ENCODE results near the gene NDUFV2. TPM values are rescaled to one million over a fixed set of nuclear protein-coding genes. Genes with fewer than 3 reads are reported as not detected.
A peak's percentile ranks its signal among the peaks of the same experiment; 100 is the strongest.
"Not testable (repeated sequence)": the region's sequence is repeated elsewhere in the genome, so short reads cannot be mapped to it uniquely, and the experiment has no call there.

The NDUFV2 gene
- total RNA-seq, 3 donors from 2014 or later (not counting 1 experiment from before 2014, with no cell fraction given) = 137 to 188 (median 154) TPM

DNA sequence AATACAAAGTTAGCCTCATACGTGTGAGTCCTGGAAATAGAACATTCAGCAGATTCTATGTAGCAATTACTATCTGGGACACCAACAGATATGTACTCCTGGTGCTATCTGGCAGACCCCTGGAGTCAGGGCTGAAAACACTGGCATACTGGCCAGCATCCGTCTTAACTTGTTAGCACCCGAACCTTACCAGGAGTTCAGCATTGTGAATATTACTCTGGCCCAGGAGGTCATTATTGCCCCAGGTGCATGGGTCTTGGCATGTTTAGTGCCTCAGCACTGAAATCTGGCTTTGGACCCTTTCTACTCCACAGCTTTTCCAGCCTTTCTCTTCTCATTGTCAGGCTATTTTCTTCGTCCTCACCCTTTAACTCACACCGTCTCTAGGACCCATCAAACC lies 11.9 kb upstream of the NDUFV2 start:
- H3K36me3 Mint-ChIP-seq = no peaks in the 10 kb centered on the region
- H3K4me1 Mint-ChIP-seq = peaks cover 6% of the 10 kb centered on the region in 2 donors
- no peak overlapping the region for H3K27ac ChIP-seq (ENCODE audit: low read length)
- H3K4me1 ChIP-seq (ENCODE audit: control insufficient read depth, insufficient read depth, low read length) = peaks cover 4% of the 10 kb centered on the region
- intact Hi-C loops (cut with micrococcal nuclease) = no loop called here
- no peaks in the 10 kb centered on the region for H3K27me3 ChIP-seq (ENCODE audit: control insufficient read depth, insufficient read depth, low read length)
- no peak overlapping the region for H3K4me3 ChIP-seq (ENCODE audit: low read length)
- ATAC-seq (no peak), DNase-seq (no peak)
- 94% methylated on average over 5 of the region's 5 CpGs for WGBS (ENCODE audit: insufficient coverage)
- H3K27me3 Mint-ChIP-seq (ENCODE audit: low read depth in 2 of 2) = peaks cover 0 to 3% of the 10 kb centered on the region in 2 donors
- H3K27ac Mint-ChIP-seq = no peak overlapping the region
- H3K4me3 Mint-ChIP-seq = no peak overlapping the region
- no peaks in the 10 kb centered on the region for H3K9me3 ChIP-seq (ENCODE audit: control insufficient read depth, insufficient read depth, low read length)
- TF ChIP-seq, protein P1, sequence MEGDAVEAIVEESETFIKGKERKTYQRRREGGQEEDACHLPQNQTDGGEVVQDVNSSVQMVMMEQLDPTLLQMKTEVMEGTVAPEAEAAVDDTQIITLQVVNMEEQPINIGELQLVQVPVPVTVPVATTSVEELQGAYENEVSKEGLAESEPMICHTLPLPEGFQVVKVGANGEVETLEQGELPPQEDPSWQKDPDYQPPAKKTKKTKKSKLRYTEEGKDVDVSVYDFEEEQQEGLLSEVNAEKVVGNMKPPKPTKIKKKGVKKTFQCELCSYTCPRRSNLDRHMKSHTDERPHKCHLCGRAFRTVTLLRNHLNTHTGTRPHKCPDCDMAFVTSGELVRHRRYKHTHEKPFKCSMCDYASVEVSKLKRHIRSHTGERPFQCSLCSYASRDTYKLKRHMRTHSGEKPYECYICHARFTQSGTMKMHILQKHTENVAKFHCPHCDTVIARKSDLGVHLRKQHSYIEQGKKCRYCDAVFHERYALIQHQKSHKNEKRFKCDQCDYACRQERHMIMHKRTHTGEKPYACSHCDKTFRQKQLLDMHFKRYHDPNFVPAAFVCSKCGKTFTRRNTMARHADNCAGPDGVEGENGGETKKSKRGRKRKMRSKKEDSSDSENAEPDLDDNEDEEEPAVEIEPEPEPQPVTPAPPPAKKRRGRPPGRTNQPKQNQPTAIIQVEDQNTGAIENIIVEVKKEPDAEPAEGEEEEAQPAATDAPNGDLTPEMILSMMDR (IDR thresholded peaks at IDR 0.05) = no peak
- H3K36me3 ChIP-seq (ENCODE audit: control insufficient read depth, insufficient read depth, low read length) = no peaks in the 10 kb centered on the region
- H3K9me3 Mint-ChIP-seq = no peaks in the 10 kb centered on the region

DNA sequence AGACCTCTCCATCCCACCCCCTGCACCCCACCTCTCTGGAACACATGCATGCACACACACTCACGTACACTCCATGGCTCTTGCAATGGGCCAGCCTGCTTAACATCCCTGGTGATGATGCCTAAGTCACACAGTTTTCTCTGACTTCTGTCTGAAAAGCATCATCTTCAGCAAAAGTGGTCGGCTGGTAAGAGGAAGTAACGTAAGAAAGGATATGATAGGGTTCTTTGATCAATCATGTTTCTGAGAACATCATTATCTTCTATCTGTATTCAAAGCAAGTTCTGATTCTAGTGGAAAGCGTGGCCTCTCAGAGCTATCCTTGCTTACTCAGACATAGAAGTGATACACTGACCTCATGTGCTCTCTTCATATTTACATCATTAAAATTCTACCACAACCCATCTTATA lies 11.4 kb upstream of the NDUFV2 start:
- no peak overlapping the region for H3K27ac ChIP-seq (ENCODE audit: low read length)
- peaks cover 0 to 3% of the 10 kb centered on the region in 2 donors for H3K27me3 Mint-ChIP-seq (ENCODE audit: low read depth in 2 of 2)

DNA sequence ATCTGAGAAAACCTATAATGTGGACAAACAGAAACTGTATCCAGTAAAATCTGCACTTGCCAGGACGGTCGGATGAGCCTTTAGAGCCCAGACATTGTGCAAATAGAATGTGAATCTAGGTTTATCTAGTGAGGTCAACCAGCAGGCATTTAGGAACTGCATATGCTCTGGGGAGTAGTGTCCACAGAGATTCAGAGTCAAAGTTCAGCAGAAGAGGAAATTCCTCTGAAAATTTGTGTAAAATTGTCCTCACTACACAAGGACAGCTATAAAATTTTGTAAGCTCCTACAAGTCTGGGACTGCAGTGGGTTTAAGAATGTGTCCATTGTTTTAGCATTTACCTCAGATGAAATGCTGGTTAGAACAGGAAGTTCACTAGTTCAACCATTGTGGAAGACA lies 9.8 kb upstream of the NDUFV2 start:
- no peaks in the 10 kb centered on the region for H3K9me3 ChIP-seq (ENCODE audit: control insufficient read depth, insufficient read depth, low read length)
- TF ChIP-seq, protein P1 (IDR thresholded peaks at IDR 0.05) = no peak
- H3K27ac ChIP-seq (ENCODE audit: low read length) = no peak overlapping the region
- peaks cover 4% of the 10 kb centered on the region for H3K4me1 ChIP-seq (ENCODE audit: control insufficient read depth, insufficient read depth, low read length)
- Mint-ChIP-seq H3K4me3 (no peak overlapping the region), H3K27me3 (ENCODE audit: low read depth in 2 of 2) (peaks cover 0 to 3% of the 10 kb centered on the region in 2 donors), H3K4me1 (peaks cover 9 to 10% of the 10 kb centered on the region in 2 donors), H3K36me3 (no peaks in the 10 kb centered on the region), H3K9me3 (no peaks in the 10 kb centered on the region), H3K27ac (no peak overlapping the region)
- DNase-seq (no peak), ATAC-seq (no peak)
- 96% methylated on average over 2 of the region's 2 CpGs for WGBS (ENCODE audit: insufficient coverage)
- intact Hi-C loops (cut with micrococcal nuclease) = no loop called here
- H3K27me3 ChIP-seq (ENCODE audit: control insufficient read depth, insufficient read depth, low read length) = no peaks in the 10 kb centered on the region
- no peak overlapping the region for H3K4me3 ChIP-seq (ENCODE audit: low read length)
- no peaks in the 10 kb centered on the region for H3K36me3 ChIP-seq (ENCODE audit: control insufficient read depth, insufficient read depth, low read length)

More for the DNA sequence above, 11.4 kb upstream of the NDUFV2 start:
- ATAC-seq (peak in 2 of 3 donors; percentile 60 to 86), DNase-seq (peak in 1 of 2 donors; percentile 77)
- H3K4me3 Mint-ChIP-seq = no peak overlapping the region
- no peak overlapping the region for H3K4me3 ChIP-seq (ENCODE audit: low read length)
- no peaks in the 10 kb centered on the region for H3K27me3 ChIP-seq (ENCODE audit: control insufficient read depth, insufficient read depth, low read length)
- intact Hi-C loops (cut with micrococcal nuclease) = no loop called here
- H3K4me1 ChIP-seq (ENCODE audit: control insufficient read depth, insufficient read depth, low read length) = peaks cover 4% of the 10 kb centered on the region
- TF ChIP-seq, protein P1 (IDR thresholded peaks at IDR 0.05) = no peak
- H3K9me3 Mint-ChIP-seq = no peaks in the 10 kb centered on the region
- no peaks in the 10 kb centered on the region for H3K36me3 ChIP-seq (ENCODE audit: control insufficient read depth, insufficient read depth, low read length)
- peaks cover 9 to 10% of the 10 kb centered on the region in 2 donors for H3K4me1 Mint-ChIP-seq
- WGBS (ENCODE audit: insufficient coverage) = 87% methylated on average over 2 of the region's 4 CpGs
- H3K36me3 Mint-ChIP-seq = no peaks in the 10 kb centered on the region
- H3K27ac Mint-ChIP-seq = no peak overlapping the region
- no peaks in the 10 kb centered on the region for H3K9me3 ChIP-seq (ENCODE audit: control insufficient read depth, insufficient read depth, low read length)

DNA sequence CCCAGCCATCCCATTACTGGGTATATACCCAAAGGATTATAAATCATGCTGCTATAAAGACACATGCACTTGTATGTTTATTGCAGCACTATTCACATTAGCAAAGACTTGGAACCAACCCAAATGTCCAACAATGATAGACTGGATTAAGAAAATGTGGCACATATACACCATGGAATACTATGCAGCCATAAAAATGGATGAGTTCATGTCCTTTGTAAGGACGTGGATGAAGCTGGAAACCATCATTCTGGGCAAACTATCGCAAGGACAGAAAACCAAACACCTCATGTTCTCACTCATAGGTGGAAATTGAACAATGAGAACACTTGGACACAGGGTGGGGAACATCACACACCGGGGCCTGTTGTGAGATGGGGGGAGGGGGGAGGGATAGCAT lies 9.4 kb upstream of the NDUFV2 start:
- H3K27ac ChIP-seq (ENCODE audit: low read length); intact Hi-C loops (cut with micrococcal nuclease); DNase-seq; H3K27me3 Mint-ChIP-seq (ENCODE audit: low read depth in 2 of 2); ATAC-seq; H3K4me3 Mint-ChIP-seq; H3K36me3 ChIP-seq (ENCODE audit: control insufficient read depth, insufficient read depth, low read length); H3K36me3 Mint-ChIP-seq; H3K9me3 ChIP-seq (ENCODE audit: control insufficient read depth, insufficient read depth, low read length); H3K4me1 Mint-ChIP-seq; H3K4me3 ChIP-seq (ENCODE audit: low read length); H3K27ac Mint-ChIP-seq; H3K4me1 ChIP-seq (ENCODE audit: control insufficient read depth, insufficient read depth, low read length); H3K27me3 ChIP-seq (ENCODE audit: control insufficient read depth, insufficient read depth, low read length); H3K9me3 Mint-ChIP-seq: not testable (repeated sequence)
- no CpG with 5 or more reads among the region's 3 CpGs for WGBS (ENCODE audit: insufficient coverage)

All from natural killer cell (primary cell).